Subcutaneous adipose tissue (tissue), 4 donors: Measurements from ENCODE around the gene PKP1. TPM values are rescaled to one million over a fixed set of nuclear protein-coding genes. Genes with fewer than 3 reads are reported as not detected.

ENCODE experiments used
- total RNA-seq, 4 donors: library from RNA; depleted of rRNA; stranded (reverse); fragments of >200 nt; gene quantifications; one replicate each; pipeline ENCODE4 v1.1.0, GENCODE V29; 2016
- TF ChIP-seq, protein P1 (sequence below): fragments of 450-650 bp; IDR thresholded peaks from one replicate; pipeline ENCODE4 v1.5.1; 2016; ENCODE audit warnings: low read depth, mild to moderate bottlenecking, control low read depth, antibody characterized with exemption, moderate library complexity

PKP1 gene
- total RNA-seq, 4 donors from 2014 or later = 0.51 to 13.6 (median 6.2) TPM

DNA sequence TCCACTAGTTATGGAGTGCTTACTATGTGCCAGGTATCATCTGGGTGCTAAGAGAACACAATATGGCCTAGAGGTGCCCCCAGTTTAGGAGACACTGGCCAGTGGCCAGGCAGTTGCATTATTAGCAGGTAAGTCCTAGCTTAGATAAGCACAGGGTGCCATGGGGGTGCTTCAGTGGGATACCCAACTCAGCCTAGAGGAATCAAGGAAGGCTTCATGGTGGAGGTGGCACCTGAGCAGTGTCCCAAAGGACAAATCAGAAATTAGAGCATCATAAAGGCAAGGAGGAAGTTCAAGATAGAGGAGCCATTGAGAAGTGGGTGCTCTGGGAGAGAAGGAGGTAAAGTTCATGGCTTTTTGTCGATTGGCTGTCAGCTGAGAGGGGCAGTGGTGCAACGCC is 31.9 kb upstream of the PKP1 start:
- TF ChIP-seq, protein P1, sequence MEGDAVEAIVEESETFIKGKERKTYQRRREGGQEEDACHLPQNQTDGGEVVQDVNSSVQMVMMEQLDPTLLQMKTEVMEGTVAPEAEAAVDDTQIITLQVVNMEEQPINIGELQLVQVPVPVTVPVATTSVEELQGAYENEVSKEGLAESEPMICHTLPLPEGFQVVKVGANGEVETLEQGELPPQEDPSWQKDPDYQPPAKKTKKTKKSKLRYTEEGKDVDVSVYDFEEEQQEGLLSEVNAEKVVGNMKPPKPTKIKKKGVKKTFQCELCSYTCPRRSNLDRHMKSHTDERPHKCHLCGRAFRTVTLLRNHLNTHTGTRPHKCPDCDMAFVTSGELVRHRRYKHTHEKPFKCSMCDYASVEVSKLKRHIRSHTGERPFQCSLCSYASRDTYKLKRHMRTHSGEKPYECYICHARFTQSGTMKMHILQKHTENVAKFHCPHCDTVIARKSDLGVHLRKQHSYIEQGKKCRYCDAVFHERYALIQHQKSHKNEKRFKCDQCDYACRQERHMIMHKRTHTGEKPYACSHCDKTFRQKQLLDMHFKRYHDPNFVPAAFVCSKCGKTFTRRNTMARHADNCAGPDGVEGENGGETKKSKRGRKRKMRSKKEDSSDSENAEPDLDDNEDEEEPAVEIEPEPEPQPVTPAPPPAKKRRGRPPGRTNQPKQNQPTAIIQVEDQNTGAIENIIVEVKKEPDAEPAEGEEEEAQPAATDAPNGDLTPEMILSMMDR = no peak

DNA sequence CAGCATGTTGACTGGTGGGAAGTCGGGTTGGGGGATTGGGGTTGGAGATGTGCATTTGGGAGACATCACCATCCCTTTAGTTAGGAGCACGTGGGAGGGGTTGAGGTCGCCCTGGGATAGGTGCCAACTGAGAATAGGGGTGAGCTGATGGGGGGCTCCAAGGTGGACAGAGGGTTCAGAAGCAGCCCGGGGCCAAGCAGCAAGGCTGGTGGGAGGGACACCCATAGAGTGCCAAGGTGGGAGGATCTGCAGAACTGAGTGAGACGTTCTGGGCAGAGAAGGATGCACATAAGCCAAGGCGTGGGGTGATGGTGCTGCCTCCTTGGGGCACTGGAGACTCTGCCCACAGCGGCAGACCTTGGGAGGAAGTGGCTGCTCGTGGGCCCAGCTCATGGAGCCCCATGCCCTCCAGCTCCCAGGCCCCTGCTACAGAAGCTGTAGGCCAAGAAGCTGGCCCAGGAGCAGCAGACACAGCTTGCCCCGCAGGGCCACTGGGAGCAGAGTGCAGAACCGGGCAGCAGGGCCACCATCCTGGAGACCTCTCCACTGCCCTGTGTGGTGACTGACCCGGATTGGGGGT is 31.4 kb upstream of the PKP1 start:
- TF ChIP-seq, protein P1 = no peak

- TF ChIP-seq, protein P1 = no peak
These were observed 30.3 kb upstream of the PKP1 start for GRCh38 chr1:201252944-201253371.

DNA sequence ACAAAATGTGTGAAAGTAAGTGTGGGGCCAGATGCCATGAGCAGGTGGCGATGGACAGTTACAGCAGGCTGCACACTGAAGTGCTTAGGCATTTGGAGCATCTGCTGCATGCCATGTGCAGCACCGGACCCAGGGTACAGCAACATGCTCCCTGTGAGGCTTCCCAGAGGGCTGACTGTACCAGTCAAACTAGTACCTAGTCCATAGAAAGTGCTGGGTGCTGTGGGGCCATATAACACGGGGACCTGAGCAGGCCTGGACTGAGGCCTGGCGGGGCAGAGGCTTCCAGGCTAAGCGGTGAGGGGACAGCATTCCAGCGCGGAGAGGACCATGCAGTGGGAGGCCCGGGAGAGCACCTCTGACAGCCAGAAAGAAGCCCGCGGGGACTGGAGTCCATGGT is 29.9 kb upstream of the PKP1 start:
- TF ChIP-seq, protein P1 = no peak

DNA sequence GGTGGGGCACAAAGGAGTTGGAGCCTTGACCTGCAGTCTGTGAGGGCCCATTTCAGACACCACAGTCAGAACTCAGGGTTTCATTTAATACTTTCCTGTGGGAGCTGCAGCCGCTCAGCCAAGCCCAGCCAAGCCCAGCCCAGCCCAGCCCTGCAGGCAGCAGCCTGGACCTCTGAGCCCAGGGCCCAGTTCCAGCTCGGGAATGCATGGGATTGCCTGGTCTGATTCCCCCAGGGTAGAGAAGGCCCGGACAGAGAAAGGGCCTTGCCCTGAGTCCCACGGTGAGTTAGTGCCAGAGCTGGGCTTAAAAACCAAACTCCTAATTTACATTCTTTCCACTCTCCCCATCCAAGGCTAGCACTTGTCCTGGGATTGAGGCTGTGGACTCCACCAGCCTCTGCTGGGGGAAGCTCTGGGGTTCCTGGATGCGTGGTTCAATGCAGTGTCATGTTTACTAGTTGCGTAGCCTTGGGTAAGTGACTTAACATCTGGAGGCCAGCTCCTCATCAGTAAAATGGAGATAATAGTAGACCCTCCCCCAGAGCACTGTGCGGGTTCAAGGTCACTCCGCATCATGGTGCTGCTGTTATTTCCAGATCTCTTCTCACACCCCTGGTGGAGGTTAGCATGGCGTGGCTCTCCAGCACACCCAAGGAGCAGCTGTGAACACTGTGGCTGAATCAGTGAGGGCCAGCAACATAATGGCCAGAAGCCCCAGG is 29.2 kb upstream of the PKP1 start:
- TF ChIP-seq, protein P1 = no peak

DNA sequence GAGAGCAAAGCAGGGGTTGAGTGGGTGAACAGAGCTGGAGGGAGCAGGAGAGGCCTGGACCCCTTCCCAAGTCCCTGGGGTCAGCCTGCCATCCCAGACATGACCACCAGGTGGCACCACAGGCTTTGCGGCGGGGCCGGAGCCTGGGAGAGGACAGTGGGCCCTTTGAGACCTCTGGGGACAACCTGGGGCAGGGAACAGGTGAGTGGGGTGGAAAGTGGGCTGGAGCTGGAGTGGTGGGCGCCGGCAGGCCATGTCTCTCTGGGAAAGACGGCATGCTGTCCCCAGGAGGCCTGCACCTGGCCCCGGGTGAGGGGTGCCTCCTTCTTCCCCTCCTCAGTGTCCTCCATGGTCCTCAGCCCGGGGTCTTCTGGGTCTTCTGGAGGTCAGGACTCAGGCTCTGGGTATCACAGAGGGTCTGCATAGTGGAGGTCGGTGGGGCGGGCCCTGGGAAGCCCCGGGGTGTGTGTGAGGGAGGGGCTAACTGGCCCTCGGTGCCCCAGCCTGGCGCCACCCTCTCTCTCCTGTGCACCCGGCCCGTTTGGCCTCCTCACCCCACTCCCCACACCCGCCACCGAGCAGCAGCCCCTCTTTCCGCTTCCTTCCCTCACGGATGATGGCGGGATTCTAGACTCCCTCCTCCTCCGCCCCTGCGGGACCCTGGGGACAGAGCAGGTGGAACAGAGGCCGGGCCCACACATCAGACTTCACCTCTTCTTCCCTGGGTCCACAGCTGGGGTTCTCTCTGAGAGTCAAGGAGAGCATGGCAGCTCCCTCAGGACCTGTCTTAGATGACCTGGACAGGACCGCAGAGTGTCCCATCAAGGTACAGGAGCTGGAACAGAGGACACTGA is 28.5 kb upstream of the PKP1 start:
- TF ChIP-seq, protein P1 = no peak
